ENCODE measurements around the gene PLXNA2.

GRCh38 chr1:208187499-208188041, 56.6 kb downstream of the PLXNA2 start:
- TF ChIP-seq, protein P1, sequence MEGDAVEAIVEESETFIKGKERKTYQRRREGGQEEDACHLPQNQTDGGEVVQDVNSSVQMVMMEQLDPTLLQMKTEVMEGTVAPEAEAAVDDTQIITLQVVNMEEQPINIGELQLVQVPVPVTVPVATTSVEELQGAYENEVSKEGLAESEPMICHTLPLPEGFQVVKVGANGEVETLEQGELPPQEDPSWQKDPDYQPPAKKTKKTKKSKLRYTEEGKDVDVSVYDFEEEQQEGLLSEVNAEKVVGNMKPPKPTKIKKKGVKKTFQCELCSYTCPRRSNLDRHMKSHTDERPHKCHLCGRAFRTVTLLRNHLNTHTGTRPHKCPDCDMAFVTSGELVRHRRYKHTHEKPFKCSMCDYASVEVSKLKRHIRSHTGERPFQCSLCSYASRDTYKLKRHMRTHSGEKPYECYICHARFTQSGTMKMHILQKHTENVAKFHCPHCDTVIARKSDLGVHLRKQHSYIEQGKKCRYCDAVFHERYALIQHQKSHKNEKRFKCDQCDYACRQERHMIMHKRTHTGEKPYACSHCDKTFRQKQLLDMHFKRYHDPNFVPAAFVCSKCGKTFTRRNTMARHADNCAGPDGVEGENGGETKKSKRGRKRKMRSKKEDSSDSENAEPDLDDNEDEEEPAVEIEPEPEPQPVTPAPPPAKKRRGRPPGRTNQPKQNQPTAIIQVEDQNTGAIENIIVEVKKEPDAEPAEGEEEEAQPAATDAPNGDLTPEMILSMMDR (conservative IDR thresholded peaks at IDR 0.05), result no peak
- TF ChIP-seq EZH2 (IDR thresholded peaks at IDR 0.05; ENCODE audit: low read depth), result no peak

All from PC-9 (cell line).